Activated CD8-positive, alpha-beta T cell treated with anti-CD3 and anti-CD28 coated beads for 36 hours (primary cell): ENCODE results near the gene PNPLA5. TPM values are rescaled to one million over a fixed set of nuclear protein-coding genes. Genes with fewer than 3 reads are reported as not detected.

Experiments
- ATAC-seq: fragments of 200-7000 bp; cut with Tn5 transposase; one replicate; pipeline ENCODE4 v1.10.0; 2021; ENCODE audit warnings: mild to moderate bottlenecking, moderate library complexity
- CTCF ChIA-PET: fragments of 350-600 bp; sonication (Branson Sonifier 250); formaldehyde crosslinking; loops from one replicate; lab custom pipeline; 2021; ENCODE audit warnings: antibody characterized with exemption; lab: Charles Lee
- POLR2A ChIA-PET: fragments of 350-600 bp; sonication (Branson Sonifier 250); formaldehyde crosslinking; loops from one replicate; lab custom pipeline; 2021; ENCODE audit warnings: antibody characterized with exemption; lab: Charles Lee
- DNase-seq: peaks from one replicate; pipeline ENCODE4 v3.0.0-alpha.2; 2020
- H3K27ac Mint-ChIP-seq: one replicate; pipeline ENCODE4 v1.8.0; 2021; ENCODE audit warnings: mild to moderate bottlenecking, mixed read lengths
- H3K27me3 Mint-ChIP-seq: one replicate; pipeline ENCODE4 v1.8.0; 2021; ENCODE audit warnings: mixed read lengths
- H3K36me3 Mint-ChIP-seq: one replicate; pipeline ENCODE4 v1.8.0; 2021; ENCODE audit warnings: low read depth, mixed read lengths
- H3K4me1 Mint-ChIP-seq: one replicate; pipeline ENCODE4 v1.8.0; 2021; ENCODE audit warnings: low read depth, mixed read lengths
- H3K4me3 Mint-ChIP-seq: one replicate; pipeline ENCODE4 v1.8.0; 2021; ENCODE audit warnings: mild to moderate bottlenecking, moderate library complexity, mixed read lengths
- H3K9me3 Mint-ChIP-seq: one replicate; pipeline ENCODE4 v1.8.0; 2021; ENCODE audit warnings: mixed read lengths
- CTCF ChIP-seq: fragments of 200-600 bp; IDR thresholded peaks from one replicate; pipeline ENCODE4 v1.8.0; 2022; ENCODE audit warnings: antibody characterized with exemption, mild to moderate bottlenecking
- intact Hi-C: fragments of 100-400 bp; cut with micrococcal nuclease; formaldehyde crosslinking; loops from one replicate; pipeline ENCODE4 v1.10.0; 2022
- total RNA-seq, 2 experiments: library from RNA; stranded (reverse); gene quantifications; one replicate each; pipeline ENCODE4 v1.2.3, GENCODE V29; 2021

The PNPLA5 gene
- total RNA-seq, 2 experiments from 2014 or later, result not detected

GRCh38 chr22:43835166-43835565, 56.6 kb downstream of the PNPLA5 start:
- TF ChIP-seq CTCF, result no peak
- H3K4me3 Mint-ChIP-seq, result no peak overlapping the region
- CTCF ChIA-PET, result no interaction called here
- no peaks in the 10 kb centered on the region for H3K9me3 Mint-ChIP-seq
- intact Hi-C loops, result no loop called here
- DNase-seq (no peak), ATAC-seq (no peak)
- no peaks in the 10 kb centered on the region for H3K4me1 Mint-ChIP-seq
- peaks cover 3% of the 10 kb centered on the region for H3K27me3 Mint-ChIP-seq
- H3K36me3 Mint-ChIP-seq, result no peaks in the 10 kb centered on the region
- H3K27ac Mint-ChIP-seq, result no peak overlapping the region
- POLR2A ChIA-PET, result no interaction called here

- H3K36me3 Mint-ChIP-seq, result no peaks in the 10 kb centered on the region
- ATAC-seq (no peak), DNase-seq (no peak)
These were observed 58.2 kb downstream of the PNPLA5 start for GRCh38 chr22:43833286-43834240.

DNA sequence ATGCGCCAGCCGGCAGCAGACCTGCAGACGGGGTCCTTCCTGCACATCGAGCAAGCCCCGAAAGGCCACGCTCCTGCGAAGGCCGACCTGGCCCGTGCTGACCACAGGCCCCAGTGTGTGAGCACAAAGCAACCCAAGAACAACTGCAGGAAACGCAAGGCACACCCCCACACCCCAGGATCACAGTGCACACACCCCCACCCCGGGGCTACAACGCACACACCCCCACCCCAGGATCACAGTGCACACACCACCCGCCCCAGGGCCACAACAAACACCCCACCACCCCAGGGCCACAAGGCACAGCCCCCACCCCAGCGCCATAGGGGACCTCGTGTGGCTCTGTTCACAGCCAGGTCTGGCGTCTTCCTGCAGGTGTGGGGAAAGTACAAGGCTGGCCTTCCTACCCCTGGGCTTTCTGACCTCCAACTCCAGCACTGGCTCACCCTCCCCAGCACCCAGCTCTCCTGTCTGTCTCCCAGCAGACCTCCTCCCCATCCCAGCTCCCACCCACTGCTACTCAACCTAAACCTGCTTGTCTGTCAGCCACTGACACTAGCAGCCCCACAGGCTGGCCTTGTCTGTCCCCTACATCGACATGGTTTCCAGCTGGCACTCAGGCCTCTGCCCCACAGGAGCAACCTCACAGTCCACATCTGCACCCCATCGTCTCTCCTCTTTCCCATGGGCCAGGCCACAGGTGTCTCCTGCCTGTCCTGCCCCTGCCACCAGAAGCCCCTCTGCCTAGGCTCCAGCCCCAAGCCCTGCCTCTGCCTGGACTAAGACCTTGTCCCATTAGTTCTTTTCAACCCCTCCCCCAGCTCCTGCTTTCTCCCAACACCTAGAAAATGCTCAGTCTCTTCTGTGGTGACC, 59.2 kb downstream of the PNPLA5 start:
- Mint-ChIP-seq H3K4me3 (no peak overlapping the region), H3K27ac (no peak overlapping the region), H3K4me1 (no peaks in the 10 kb centered on the region), H3K36me3 (no peaks in the 10 kb centered on the region), H3K27me3 (peaks cover 3% of the 10 kb centered on the region), H3K9me3 (no peaks in the 10 kb centered on the region)
- POLR2A ChIA-PET, result no interaction called here
- CTCF ChIA-PET, result no interaction called here
- no peak for ATAC-seq
- DNase-seq, result no peak
- intact Hi-C loops, result no loop called here
- no peak for TF ChIP-seq CTCF

More at GRCh38 chr22:43833286-43834240, 58.2 kb downstream of the PNPLA5 start:
- CTCF ChIA-PET, result no interaction called here
- Mint-ChIP-seq H3K27me3 (peaks cover 3% of the 10 kb centered on the region), H3K9me3 (no peaks in the 10 kb centered on the region), H3K4me3 (no peak overlapping the region), H3K4me1 (no peaks in the 10 kb centered on the region), H3K27ac (no peak overlapping the region)
- intact Hi-C loops, result no loop called here
- TF ChIP-seq CTCF, result no peak
- POLR2A ChIA-PET, result no interaction called here

DNA sequence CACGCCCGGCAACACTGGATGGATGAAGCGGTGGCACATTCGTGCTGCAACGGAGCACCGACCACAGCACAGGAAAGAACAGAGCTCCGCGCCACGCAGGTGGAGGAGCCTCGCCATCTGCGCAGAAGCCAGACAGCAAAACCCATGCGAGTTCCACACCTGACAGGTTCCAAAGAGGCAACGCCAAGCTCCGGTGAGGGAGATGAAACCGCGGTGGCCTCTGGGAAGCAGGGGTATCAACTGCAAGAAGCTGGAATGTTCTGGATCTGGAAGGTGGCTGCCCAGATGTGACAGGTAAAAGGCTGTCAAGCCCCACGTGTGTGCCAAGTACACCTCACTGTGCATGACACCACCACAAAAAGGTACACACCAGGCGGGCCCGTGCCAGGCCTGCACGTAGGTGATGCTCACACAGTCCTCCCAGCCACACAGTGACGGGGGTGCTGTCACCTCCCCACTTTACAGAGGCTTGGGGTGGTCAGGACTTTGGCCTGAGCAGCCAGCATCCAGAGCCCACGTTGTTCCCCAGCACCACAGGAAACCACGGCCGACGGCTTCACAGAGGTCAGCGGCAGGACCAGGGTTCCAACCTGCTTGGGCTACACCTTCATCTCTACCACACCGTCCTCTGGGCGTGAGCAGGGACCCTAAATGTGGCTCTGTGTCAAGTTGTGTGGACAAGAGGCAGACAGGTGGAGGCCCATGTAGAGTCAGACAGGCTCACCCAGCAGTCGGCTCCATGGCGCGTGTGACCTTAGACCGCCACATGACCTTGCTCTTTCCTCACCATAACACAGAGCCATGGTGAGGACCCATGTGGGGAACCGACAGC, 60.0 kb downstream of the PNPLA5 start:
- ATAC-seq (no peak), DNase-seq (no peak)
- CTCF ChIA-PET, result interaction anchor here (1.0 kb wide), 1 partner anchor 48 kb away, joined by 3 read pairs; no protein-coding TSS in a partner anchor
- TF ChIP-seq CTCF, result no peak
- Mint-ChIP-seq H3K36me3 (no peaks in the 10 kb centered on the region), H3K27ac (no peak overlapping the region), H3K27me3 (peaks cover 3% of the 10 kb centered on the region), H3K9me3 (no peaks in the 10 kb centered on the region), H3K4me3 (no peak overlapping the region), H3K4me1 (no peaks in the 10 kb centered on the region)
- intact Hi-C loops, result no loop called here
- POLR2A ChIA-PET, result no interaction called here
